Tongue (tissue), 1 donor: Measurements from ENCODE around the gene AMOTL1. TPM values are rescaled to one million over a fixed set of nuclear protein-coding genes. Genes with fewer than 3 reads are reported as not detected.

Experiments
- total RNA-seq: library from RNA; depleted of rRNA; stranded (reverse); fragments of >200 nt; gene quantifications from one replicate; pipeline ENCODE4 v1.2.3, GENCODE V29; 2014

The AMOTL1 gene
- total RNA-seq, 1 donor from 2014 or later: 257 TPM

Other genes with a start within 250 kb of the AMOTL1 start
- 7.8 TPM for gene FUT4, start 224.4 kb upstream of the AMOTL1 start, total RNA-seq
- 9.0 TPM for gene PIWIL4, start 201.0 kb upstream of the AMOTL1 start, total RNA-seq
- 53.6 TPM for gene CWC15, start 205.2 kb downstream of the AMOTL1 start, total RNA-seq
- 0.62 TPM for gene KDM4D, start 205.4 kb downstream of the AMOTL1 start, total RNA-seq